Right ventricle myocardium inferior (tissue), 1 donor: ENCODE results near the gene CDC20. TPM values are rescaled to one million over a fixed set of nuclear protein-coding genes. Genes with fewer than 3 reads are reported as not detected.
"Not testable (repeated sequence)": the region's sequence is repeated elsewhere in the genome, so short reads cannot be mapped to it uniquely, and the experiment has no call there.

ENCODE experiments used
- ATAC-seq: fragments of 200-7000 bp; cut with Tn5 transposase; one replicate; pipeline ENCODE4 v1.9.1; 2020; ENCODE audit warnings: mild to moderate bottlenecking, moderate library complexity
- DNase-seq: peaks from one replicate; pipeline ENCODE4 v3.0.0; 2021; ENCODE audit errors: missing footprints
- intact Hi-C: fragments of 100-400 bp; cut with DNase I; formaldehyde crosslinking; loops from one replicate; pipeline ENCODE4 v1.11.0; 2022
- microRNA-seq: library from miRNA; unstranded; fragments of <30 nt; microRNA quantifications from one replicate; pipeline ENCODE4 v1.2.0, GENCODE V29; 2020
- total RNA-seq: library from RNA; stranded (reverse); fragmentation: NEBNext Ultra II Directional; extraction: Animal tissue kit (Norgen Biotek cat#: 25700); gene quantifications from one replicate; pipeline ENCODE4 v1.2.1, GENCODE V29; 2021
- donor health status: DM: no; HTN: yes; CAD: no; lungs with severe emphysema.

CDC20 gene
- total RNA-seq, 1 donor from 2014 or later: 1.6 TPM

DNA sequence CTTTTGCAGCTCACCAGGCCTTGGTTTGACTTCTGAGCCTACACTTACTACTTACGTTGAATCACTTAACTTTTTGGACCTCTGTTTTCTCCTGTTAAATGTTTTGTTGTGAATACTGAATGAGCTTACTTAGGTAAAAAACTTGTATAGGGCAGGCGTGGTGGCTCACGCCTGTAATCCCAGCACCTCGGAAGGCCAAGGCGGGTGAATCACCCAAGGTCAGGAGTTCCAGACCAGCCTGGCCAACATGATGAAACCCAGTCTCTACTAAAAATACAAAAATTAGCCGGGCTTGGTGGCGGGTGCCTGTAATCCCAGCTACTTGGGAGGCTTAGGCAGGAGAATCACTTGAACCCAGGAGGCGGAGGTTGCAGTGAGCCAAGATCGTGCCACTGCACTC is 41.7 kb downstream of the CDC20 start:
- DNase-seq, ATAC-seq, intact Hi-C loops: not testable (repeated sequence)

DNA sequence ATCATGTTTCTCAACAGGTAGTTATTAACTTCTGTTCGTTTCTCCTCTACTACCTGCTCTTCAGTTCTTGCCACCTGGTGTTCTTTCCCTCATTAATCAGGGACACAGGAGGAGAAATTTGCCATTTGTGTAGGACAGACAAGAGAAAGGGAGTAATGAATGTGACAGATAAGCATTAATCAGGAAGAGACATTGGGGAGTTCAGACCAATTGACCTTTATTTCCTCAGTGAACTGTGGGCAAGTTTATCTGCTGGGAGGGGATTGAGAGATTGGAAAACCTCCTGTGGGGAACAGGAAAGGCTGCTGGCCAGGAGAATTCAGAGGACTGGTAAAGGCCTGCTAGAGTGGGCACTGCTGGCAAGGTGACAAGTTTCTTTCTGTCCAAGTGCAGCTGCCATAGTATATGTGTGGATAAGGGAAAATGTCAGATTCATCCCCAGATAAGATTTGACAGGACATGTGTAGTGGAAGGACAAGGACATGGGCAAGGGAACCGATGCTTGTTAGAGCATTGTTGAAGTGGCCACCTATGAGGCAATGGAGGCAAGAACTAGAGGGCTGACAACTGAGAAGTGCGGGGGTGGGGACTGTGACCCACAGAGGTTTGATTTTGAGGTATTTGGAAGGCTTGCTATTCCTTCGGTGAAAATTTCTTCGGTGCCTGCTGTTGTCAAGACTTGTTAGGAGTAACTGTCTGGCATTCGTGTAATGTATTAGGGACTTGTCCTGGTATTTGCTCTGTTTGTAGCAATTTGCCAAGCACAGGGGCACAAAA is 43.5 kb downstream of the CDC20 start:
- no peak for DNase-seq
- intact Hi-C loops: no loop called here

DNA sequence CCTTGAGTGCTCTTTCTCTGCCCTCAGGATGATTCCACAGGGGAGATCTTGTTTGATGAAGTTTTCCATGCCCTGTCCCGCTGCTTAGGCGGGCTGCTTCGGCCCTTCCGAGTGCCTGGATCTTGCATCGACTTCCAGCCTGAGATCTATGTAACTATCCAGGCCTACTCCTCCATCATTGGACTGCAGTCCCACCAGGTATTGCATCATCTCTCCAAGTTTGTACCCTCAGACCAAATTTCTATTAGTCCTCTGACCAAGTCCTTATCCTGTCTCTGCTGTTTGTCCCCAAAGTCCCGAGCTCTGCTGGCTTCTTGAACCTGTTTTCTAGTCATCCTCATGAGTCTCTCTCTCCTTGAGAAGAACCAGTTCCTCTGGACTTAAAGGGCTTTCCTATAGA is 45.6 kb downstream of the CDC20 start:
- no peak for DNase-seq
- ATAC-seq: no peak

More for the DNA sequence above, 43.5 kb downstream of the CDC20 start:
- no peak for ATAC-seq

DNA sequence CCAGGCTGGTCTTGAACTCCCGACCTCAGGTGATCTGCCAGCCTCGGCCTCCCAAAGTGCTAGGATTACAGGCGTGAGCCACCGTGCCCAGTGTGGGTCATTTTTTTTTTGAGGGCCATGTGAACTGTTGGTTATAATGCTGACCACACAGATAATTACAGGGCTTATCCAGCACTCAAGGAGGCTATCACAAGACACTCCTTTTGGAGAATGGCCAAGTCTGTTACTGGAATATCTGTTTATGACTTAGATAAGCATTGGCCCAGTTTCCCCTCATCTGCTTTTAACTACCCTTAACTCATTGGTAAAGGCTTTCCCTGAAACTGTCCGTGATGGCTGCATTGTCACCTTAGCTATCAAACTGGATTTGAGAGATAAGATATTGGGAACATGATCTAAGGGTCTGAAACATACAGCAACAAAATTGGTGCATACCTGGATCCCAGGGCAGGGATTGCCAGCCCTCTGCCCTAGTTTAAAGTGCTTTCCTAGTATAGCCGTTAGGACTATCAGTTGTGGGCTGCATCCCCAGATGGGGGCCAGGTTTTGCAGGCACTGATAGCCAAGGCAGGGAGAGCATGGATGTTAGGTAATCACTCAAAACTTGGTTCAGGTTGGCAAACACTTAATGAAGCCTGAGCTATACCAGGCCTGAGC is 46.6 kb downstream of the CDC20 start:
- DNase-seq (no peak), ATAC-seq (no peak)
- intact Hi-C loops: no loop called here

More for the DNA sequence above, 45.6 kb downstream of the CDC20 start:
- intact Hi-C loops: no loop called here

DNA sequence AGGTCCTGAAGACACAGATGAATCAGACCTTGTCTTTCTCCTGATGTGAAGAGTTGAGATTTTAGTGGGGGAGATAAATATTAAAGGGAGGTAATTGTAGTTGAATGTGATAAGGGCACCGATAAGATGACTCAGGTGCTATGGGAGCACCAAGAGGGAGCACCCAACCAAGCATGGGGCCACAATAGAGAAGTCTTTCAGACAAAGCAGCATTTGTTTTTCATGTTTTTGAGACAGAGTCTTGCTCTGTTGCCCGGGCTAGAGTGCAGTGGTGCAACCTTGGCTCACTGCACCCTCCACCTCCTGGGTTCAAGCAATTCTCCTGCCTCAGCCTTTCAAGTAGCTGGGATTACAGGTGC is 47.1 kb downstream of the CDC20 start:
- ATAC-seq (no peak), DNase-seq (no peak)
- intact Hi-C loops: no loop called here

DNA sequence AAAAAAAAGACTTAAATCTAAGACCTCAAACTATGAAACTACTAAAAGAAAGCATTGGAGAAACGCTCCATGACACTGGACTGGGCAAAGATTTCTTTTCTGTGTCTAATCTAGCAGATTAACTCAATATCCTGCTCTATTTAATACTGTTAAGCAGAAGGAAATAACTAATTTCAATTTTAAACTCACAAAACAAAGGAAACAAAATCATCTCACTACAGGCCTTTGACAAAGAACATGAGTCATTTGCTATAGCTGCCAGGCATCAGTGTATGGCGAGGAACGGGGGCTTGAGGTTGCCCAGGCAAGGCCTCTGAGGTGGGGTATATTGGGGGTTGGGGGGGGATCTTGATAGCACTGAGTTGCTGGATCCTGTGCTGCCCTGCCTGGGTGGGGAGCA is 51.8 kb downstream of the CDC20 start:
- DNase-seq: no peak
- no peak for ATAC-seq
- intact Hi-C loops: no loop called here

Small RNA genes within 50 kb of the gene (microRNA-seq; reads per million reads assigned to microRNA genes)
- not detected for gene MIR6734

Other genes with a start within 250 kb of the CDC20 start
- 26.8 TPM for gene EBNA1BP2, start 186.7 kb upstream of the CDC20 start, total RNA-seq
- gene CFAP57, start 186.7 kb upstream of the CDC20 start, total RNA-seq: not detected
- not detected for gene TMEM125, start 89.0 kb upstream of the CDC20 start, total RNA-seq
- not detected for gene C1orf210, start 73.4 kb upstream of the CDC20 start, total RNA-seq
- 22.2 TPM for gene TIE1, start 58.0 kb upstream of the CDC20 start, total RNA-seq
- gene MPL, start 21.2 kb upstream of the CDC20 start, total RNA-seq: 0.73 TPM
- gene ELOVL1, start 9.0 kb downstream of the CDC20 start, total RNA-seq: 34.4 TPM
- gene MED8, start 30.8 kb downstream of the CDC20 start, total RNA-seq: 18.0 TPM
- 22.5 TPM for gene SZT2, start 30.9 kb downstream of the CDC20 start, total RNA-seq
- 20.2 TPM for gene HYI, start 95.0 kb downstream of the CDC20 start, total RNA-seq
- gene PTPRF, start 171.9 kb downstream of the CDC20 start, total RNA-seq: 7.7 TPM